Measurements from ENCODE around the gene CR2. TPM values are rescaled to one million over a fixed set of nuclear protein-coding genes. Genes with fewer than 3 reads are reported as not detected.
A peak's percentile ranks its signal among the peaks of the same experiment; 100 is the strongest.
"Not testable (repeated sequence)": the region's sequence is repeated elsewhere in the genome, so short reads cannot be mapped to it uniquely, and the experiment has no call there.

The CR2 gene
- total RNA-seq, 2 donors from 2014 or later = 2.1 to 3.8 TPM

GRCh38 chr1:207500306-207500705, 46.2 kb downstream of the CR2 start:
- peaks cover 3% of the 10 kb centered on the region for H3K36me3 Mint-ChIP-seq (ENCODE audit: low read depth)
- H3K27ac Mint-ChIP-seq = no peak overlapping the region
- H3K4me1 Mint-ChIP-seq = peaks cover 16% of the 10 kb centered on the region
- peaks cover 45% of the 10 kb centered on the region for H3K27me3 Mint-ChIP-seq
- DNase-seq = no peak
- H3K9me3 ChIP-seq (ENCODE audit: control insufficient read depth, low read length, poor library complexity, severe bottlenecking) = no peaks in the 10 kb centered on the region
- ATAC-seq = no peak
- H3K4me3 Mint-ChIP-seq = no peak overlapping the region

GRCh38 chr1:207501071-207501470, 46.9 kb downstream of the CR2 start:
- Mint-ChIP-seq H3K4me1 (peaks cover 11% of the 10 kb centered on the region), H3K27ac (no peak overlapping the region), H3K4me3 (no peak overlapping the region), H3K36me3 (ENCODE audit: low read depth) (peaks cover 3% of the 10 kb centered on the region), H3K27me3 (peaks cover 41% of the 10 kb centered on the region)
- no peaks in the 10 kb centered on the region for H3K9me3 ChIP-seq (ENCODE audit: control insufficient read depth, low read length, poor library complexity, severe bottlenecking)
- ATAC-seq = no peak
- no peak for DNase-seq

GRCh38 chr1:207502726-207503125, 48.6 kb downstream of the CR2 start:
- H3K27ac Mint-ChIP-seq = no peak overlapping the region
- peaks cover 45% of the 10 kb centered on the region for H3K27me3 Mint-ChIP-seq
- no peak overlapping the region for H3K4me3 Mint-ChIP-seq

GRCh38 chr1:207503950-207504349, 49.8 kb downstream of the CR2 start:
- peaks cover 52% of the 10 kb centered on the region for H3K27me3 Mint-ChIP-seq
- peaks cover 8% of the 10 kb centered on the region for H3K4me1 Mint-ChIP-seq
- peaks cover 8% of the 10 kb centered on the region for H3K36me3 Mint-ChIP-seq (ENCODE audit: low read depth)
- H3K27ac Mint-ChIP-seq = no peak overlapping the region
- DNase-seq (no peak), ATAC-seq (no peak)
- H3K4me3 Mint-ChIP-seq = no peak overlapping the region
- no peaks in the 10 kb centered on the region for H3K9me3 ChIP-seq (ENCODE audit: control insufficient read depth, low read length, poor library complexity, severe bottlenecking)

More at GRCh38 chr1:207502726-207503125, 48.6 kb downstream of the CR2 start:
- DNase-seq = no peak
- peaks cover 5% of the 10 kb centered on the region for H3K36me3 Mint-ChIP-seq (ENCODE audit: low read depth)
- no peaks in the 10 kb centered on the region for H3K9me3 ChIP-seq (ENCODE audit: control insufficient read depth, low read length, poor library complexity, severe bottlenecking)
- H3K4me1 Mint-ChIP-seq = peaks cover 10% of the 10 kb centered on the region
- no peak for ATAC-seq

GRCh38 chr1:207504438-207504837, 50.3 kb downstream of the CR2 start:
- H3K27me3 Mint-ChIP-seq = peaks cover 53% of the 10 kb centered on the region
- ATAC-seq = no peak
- H3K4me1 Mint-ChIP-seq = peaks cover 5% of the 10 kb centered on the region

GRCh38 chr1:207510444-207510843, 56.3 kb downstream of the CR2 start:
- H3K4me3 Mint-ChIP-seq = no peak overlapping the region
- DNase-seq = no peak
- H3K36me3 Mint-ChIP-seq (ENCODE audit: low read depth) = peaks cover 7% of the 10 kb centered on the region
- H3K27me3 Mint-ChIP-seq = peaks cover 29% of the 10 kb centered on the region
- H3K4me1 Mint-ChIP-seq = peaks cover 2% of the 10 kb centered on the region
- no peaks in the 10 kb centered on the region for H3K9me3 ChIP-seq (ENCODE audit: control insufficient read depth, low read length, poor library complexity, severe bottlenecking)
- peak overlapping the region; percentile 84 for H3K27ac Mint-ChIP-seq
- ATAC-seq = no peak

More at GRCh38 chr1:207504438-207504837, 50.3 kb downstream of the CR2 start:
- no peak for DNase-seq
- peaks cover 8% of the 10 kb centered on the region for H3K36me3 Mint-ChIP-seq (ENCODE audit: low read depth)
- H3K9me3 ChIP-seq (ENCODE audit: control insufficient read depth, low read length, poor library complexity, severe bottlenecking) = no peaks in the 10 kb centered on the region
- H3K4me3 Mint-ChIP-seq = no peak overlapping the region
- H3K27ac Mint-ChIP-seq = no peak overlapping the region

GRCh38 chr1:207514890-207515289, 60.8 kb downstream of the CR2 start:
- H3K9me3 ChIP-seq (ENCODE audit: control insufficient read depth, low read length, poor library complexity, severe bottlenecking) = no peaks in the 10 kb centered on the region
- no peak overlapping the region for H3K27ac Mint-ChIP-seq

GRCh38 chr1:207516729-207517128, 62.6 kb downstream of the CR2 start:
- Mint-ChIP-seq H3K27ac (no peak overlapping the region), H3K4me3 (no peak overlapping the region), H3K27me3 (no peaks in the 10 kb centered on the region), H3K4me1 (no peaks in the 10 kb centered on the region), H3K36me3 (ENCODE audit: low read depth) (peaks cover 2% of the 10 kb centered on the region)
- ATAC-seq (no peak), DNase-seq (no peak)
- H3K9me3 ChIP-seq (ENCODE audit: control insufficient read depth, low read length, poor library complexity, severe bottlenecking) = no peaks in the 10 kb centered on the region

More at GRCh38 chr1:207514890-207515289, 60.8 kb downstream of the CR2 start:
- H3K36me3 Mint-ChIP-seq (ENCODE audit: low read depth) = peaks cover 2% of the 10 kb centered on the region
- no peak overlapping the region for H3K4me3 Mint-ChIP-seq
- DNase-seq (no peak), ATAC-seq (no peak)
- H3K4me1 Mint-ChIP-seq = peaks cover 2% of the 10 kb centered on the region
- no peaks in the 10 kb centered on the region for H3K27me3 Mint-ChIP-seq

- peaks cover under 1% of the 10 kb centered on the region for H3K36me3 Mint-ChIP-seq (ENCODE audit: low read depth)
- ATAC-seq = no peak
- no peaks in the 10 kb centered on the region for H3K9me3 ChIP-seq (ENCODE audit: control insufficient read depth, low read length, poor library complexity, severe bottlenecking)
- no peak overlapping the region for H3K4me3 Mint-ChIP-seq
- H3K27ac Mint-ChIP-seq = no peak overlapping the region
- no peaks in the 10 kb centered on the region for H3K4me1 Mint-ChIP-seq
- no peak for DNase-seq
- peaks cover 4% of the 10 kb centered on the region for H3K27me3 Mint-ChIP-seq
Measured at GRCh38 chr1:207518608-207519236, 64.6 kb downstream of the CR2 start.

GRCh38 chr1:207519505-207520399, 65.6 kb downstream of the CR2 start:
- H3K27me3 Mint-ChIP-seq = peaks cover 8% of the 10 kb centered on the region
- H3K36me3 Mint-ChIP-seq (ENCODE audit: low read depth) = no peaks in the 10 kb centered on the region
- no peak overlapping the region for H3K4me3 Mint-ChIP-seq
- no peak for ATAC-seq
- no peaks in the 10 kb centered on the region for H3K9me3 ChIP-seq (ENCODE audit: control insufficient read depth, low read length, poor library complexity, severe bottlenecking)
- no peak overlapping the region for H3K27ac Mint-ChIP-seq
- no peaks in the 10 kb centered on the region for H3K4me1 Mint-ChIP-seq
- no peak for DNase-seq

GRCh38 chr1:207520400-207521345, 66.5 kb downstream of the CR2 start:
- ATAC-seq; H3K4me3 Mint-ChIP-seq; H3K9me3 ChIP-seq (ENCODE audit: control insufficient read depth, low read length, poor library complexity, severe bottlenecking); H3K36me3 Mint-ChIP-seq (ENCODE audit: low read depth); H3K27ac Mint-ChIP-seq; H3K4me1 Mint-ChIP-seq; DNase-seq; H3K27me3 Mint-ChIP-seq: not testable (repeated sequence)

GRCh38 chr1:207525239-207525638, 71.1 kb downstream of the CR2 start:
- not testable (repeated sequence) for H3K9me3 ChIP-seq (ENCODE audit: control insufficient read depth, low read length, poor library complexity, severe bottlenecking); H3K36me3 Mint-ChIP-seq (ENCODE audit: low read depth); DNase-seq; ATAC-seq; H3K27ac Mint-ChIP-seq; H3K4me1 Mint-ChIP-seq; H3K4me3 Mint-ChIP-seq; H3K27me3 Mint-ChIP-seq

GRCh38 chr1:207528401-207528800, 74.3 kb downstream of the CR2 start:
- DNase-seq; H3K9me3 ChIP-seq (ENCODE audit: control insufficient read depth, low read length, poor library complexity, severe bottlenecking); ATAC-seq; H3K27ac Mint-ChIP-seq; H3K4me3 Mint-ChIP-seq; H3K27me3 Mint-ChIP-seq; H3K36me3 Mint-ChIP-seq (ENCODE audit: low read depth); H3K4me1 Mint-ChIP-seq: not testable (repeated sequence)
